Osteocyte (in vitro differentiated cells): ENCODE results near the gene LKAAEAR1. TPM values are rescaled to one million over a fixed set of nuclear protein-coding genes. Genes with fewer than 3 reads are reported as not detected.

Experiments
- DNase-seq: peaks from one replicate; pipeline ENCODE4 v3.0.0; 2021; ENCODE audit warnings: mixed read lengths; ENCODE audit not compliant: unreplicated experiment; ENCODE audit errors: extremely low spot score
- H3K27ac Mint-ChIP-seq: one replicate; pipeline ENCODE4 v1.8.0; 2021; ENCODE audit warnings: mild to moderate bottlenecking, mixed read lengths; ENCODE audit not compliant: unreplicated experiment
- H3K27me3 Mint-ChIP-seq: one replicate; pipeline ENCODE4 v1.8.0; 2021; ENCODE audit warnings: mixed read lengths; ENCODE audit not compliant: unreplicated experiment
- H3K36me3 Mint-ChIP-seq: one replicate; pipeline ENCODE4 v1.8.0; 2021; ENCODE audit warnings: mixed read lengths; ENCODE audit not compliant: unreplicated experiment
- H3K4me1 Mint-ChIP-seq: one replicate; pipeline ENCODE4 v1.8.0; 2021; ENCODE audit warnings: mixed read lengths; ENCODE audit not compliant: unreplicated experiment
- H3K4me3 Mint-ChIP-seq: one replicate; pipeline ENCODE4 v1.8.0; 2021; ENCODE audit warnings: mild to moderate bottlenecking, moderate library complexity, mixed read lengths; ENCODE audit not compliant: unreplicated experiment
- H3K9me3 Mint-ChIP-seq: one replicate; pipeline ENCODE4 v1.8.0; 2021; ENCODE audit warnings: mixed read lengths; ENCODE audit not compliant: unreplicated experiment
- total RNA-seq: library from RNA; stranded (reverse); gene quantifications from 2 replicates; pipeline ENCODE4 v1.2.1, GENCODE V29; 2021
- TF ChIP-seq, protein P1 (sequence below): fragments of 200-600 bp; sonication (generic); IDR thresholded peaks from 2 replicates; pipeline ENCODE4 v1.5.0; 2021; ENCODE audit warnings: antibody characterized with exemption, mild to moderate bottlenecking, moderate library complexity

Gene LKAAEAR1
- total RNA-seq, 1 donor from 2014 or later: not detected

- no peaks in the 10 kb centered on the region for H3K36me3 Mint-ChIP-seq
- no peak for DNase-seq
- H3K4me3 Mint-ChIP-seq: peak within 1 kb of the TSS; percentile 67
- no peak within 1 kb of the TSS for H3K27ac Mint-ChIP-seq
- H3K27me3 Mint-ChIP-seq: no peaks in the 10 kb centered on the region
- no peaks in the 10 kb centered on the region for H3K9me3 Mint-ChIP-seq
- peaks cover 35% of the 10 kb centered on the region for H3K4me1 Mint-ChIP-seq
- TF ChIP-seq, protein P1, sequence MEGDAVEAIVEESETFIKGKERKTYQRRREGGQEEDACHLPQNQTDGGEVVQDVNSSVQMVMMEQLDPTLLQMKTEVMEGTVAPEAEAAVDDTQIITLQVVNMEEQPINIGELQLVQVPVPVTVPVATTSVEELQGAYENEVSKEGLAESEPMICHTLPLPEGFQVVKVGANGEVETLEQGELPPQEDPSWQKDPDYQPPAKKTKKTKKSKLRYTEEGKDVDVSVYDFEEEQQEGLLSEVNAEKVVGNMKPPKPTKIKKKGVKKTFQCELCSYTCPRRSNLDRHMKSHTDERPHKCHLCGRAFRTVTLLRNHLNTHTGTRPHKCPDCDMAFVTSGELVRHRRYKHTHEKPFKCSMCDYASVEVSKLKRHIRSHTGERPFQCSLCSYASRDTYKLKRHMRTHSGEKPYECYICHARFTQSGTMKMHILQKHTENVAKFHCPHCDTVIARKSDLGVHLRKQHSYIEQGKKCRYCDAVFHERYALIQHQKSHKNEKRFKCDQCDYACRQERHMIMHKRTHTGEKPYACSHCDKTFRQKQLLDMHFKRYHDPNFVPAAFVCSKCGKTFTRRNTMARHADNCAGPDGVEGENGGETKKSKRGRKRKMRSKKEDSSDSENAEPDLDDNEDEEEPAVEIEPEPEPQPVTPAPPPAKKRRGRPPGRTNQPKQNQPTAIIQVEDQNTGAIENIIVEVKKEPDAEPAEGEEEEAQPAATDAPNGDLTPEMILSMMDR: no peak
These were observed 34.9 kb downstream of the LKAAEAR1 start, which contains the start of gene SOX18 for GRCh38 chr20:64049060-64049877. SOX18 (minus strand) TSS chr20:64049639; CDS start chr20:64049516, 123 bp downstream.

DNA sequence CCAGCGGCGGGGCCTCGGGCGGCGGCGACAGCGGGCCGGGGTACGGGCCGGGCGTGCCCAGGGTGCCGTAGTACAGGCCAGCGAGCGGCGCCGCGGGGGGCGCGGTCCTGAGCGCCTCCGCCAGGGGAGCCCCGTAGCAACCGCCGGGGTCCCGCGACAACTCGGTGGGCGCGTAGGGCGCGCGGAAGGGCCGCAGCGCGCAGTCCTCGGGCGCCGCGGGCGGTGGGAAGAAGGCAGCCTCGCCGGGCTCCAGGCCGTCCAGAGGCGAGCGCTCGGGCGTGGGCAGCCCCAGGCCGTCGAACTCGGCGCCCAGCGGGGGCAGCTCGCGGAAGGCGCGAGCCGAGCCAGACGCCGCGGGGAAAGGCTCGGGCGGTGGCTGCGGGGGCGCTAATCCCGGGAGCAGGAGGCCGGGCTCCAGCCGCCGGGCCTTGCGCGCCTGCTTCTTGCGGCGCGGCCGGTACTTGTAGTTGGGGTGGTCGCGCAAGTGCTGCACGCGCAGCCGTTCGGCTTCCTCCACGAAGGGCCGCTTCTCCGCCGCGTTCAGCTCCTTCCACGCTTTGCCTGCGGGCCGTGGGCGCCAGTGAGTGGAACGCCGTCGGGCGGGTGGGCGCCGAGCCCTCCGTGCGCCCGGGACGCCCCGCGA is 35.7 kb downstream of the LKAAEAR1 start:
- no peak for DNase-seq
- no peaks in the 10 kb centered on the region for H3K27me3 Mint-ChIP-seq
- no peak overlapping the region for H3K27ac Mint-ChIP-seq
- H3K36me3 Mint-ChIP-seq: no peaks in the 10 kb centered on the region
- no peak overlapping the region for H3K4me3 Mint-ChIP-seq
- no peaks in the 10 kb centered on the region for H3K9me3 Mint-ChIP-seq
- TF ChIP-seq, protein P1: no peak
- H3K4me1 Mint-ChIP-seq: peaks cover 34% of the 10 kb centered on the region

- Mint-ChIP-seq H3K27me3 (no peaks in the 10 kb centered on the region), H3K4me3 (no peak overlapping the region)
These were observed 36.2 kb downstream of the LKAAEAR1 start for GRCh38 chr20:64047968-64048401.

GRCh38 chr20:64047046-64047389 is 37.2 kb downstream of the LKAAEAR1 start:
- H3K36me3 Mint-ChIP-seq: no peaks in the 10 kb centered on the region
- H3K27ac Mint-ChIP-seq: no peak overlapping the region
- no peak overlapping the region for H3K4me3 Mint-ChIP-seq
- no peaks in the 10 kb centered on the region for H3K27me3 Mint-ChIP-seq
- no peak for DNase-seq
- H3K4me1 Mint-ChIP-seq: peaks cover 34% of the 10 kb centered on the region
- TF ChIP-seq, protein P1: no peak
- no peaks in the 10 kb centered on the region for H3K9me3 Mint-ChIP-seq

More at GRCh38 chr20:64047968-64048401, 36.2 kb downstream of the LKAAEAR1 start:
- TF ChIP-seq, protein P1: no peak
- Mint-ChIP-seq H3K9me3 (no peaks in the 10 kb centered on the region), H3K36me3 (no peaks in the 10 kb centered on the region), H3K4me1 (peaks cover 32% of the 10 kb centered on the region), H3K27ac (no peak overlapping the region)
- no peak for DNase-seq
